ENCODE results near the gene PRKAG2. TPM values are rescaled to one million over a fixed set of nuclear protein-coding genes. Genes with fewer than 3 reads are reported as not detected.

The PRKAG2 gene
- total and polyA plus RNA-seq, 10 donors, result 15.8 to 50.9 (median 32.8) TPM

DNA sequence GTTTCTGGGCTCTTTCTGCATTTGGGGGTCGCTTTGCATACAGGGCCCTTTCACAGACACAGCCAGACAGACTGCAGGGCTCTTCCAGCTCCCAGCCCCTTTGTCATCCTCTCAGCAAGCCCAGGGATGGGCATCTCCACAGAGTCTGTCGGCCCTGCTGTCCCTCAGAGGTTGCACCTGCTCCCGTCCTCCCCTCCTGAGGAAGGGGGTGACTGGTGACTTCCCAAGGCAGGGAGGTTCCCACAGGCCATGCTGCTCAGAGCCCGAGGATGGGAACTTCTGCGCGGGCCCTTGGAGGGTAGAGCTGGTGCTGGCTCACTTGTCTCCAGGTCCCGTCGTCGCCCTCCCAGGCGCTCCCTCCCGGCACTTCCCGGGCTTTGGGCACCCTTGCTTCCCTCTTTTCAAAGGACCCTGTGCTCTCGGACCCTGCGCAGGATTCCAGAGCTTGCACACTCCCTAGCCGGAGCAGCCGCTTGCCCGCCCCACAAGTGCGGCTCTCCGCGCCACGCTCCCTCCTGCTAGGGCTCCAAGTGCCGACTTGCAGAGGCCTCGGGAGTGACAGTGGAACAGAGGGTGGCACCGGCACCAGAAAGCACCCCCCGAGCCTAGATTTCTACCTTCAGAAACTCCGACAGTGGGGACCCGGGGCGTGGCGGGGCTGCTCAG is 152.5 kb downstream of the PRKAG2 start:
- 92 to 97% (median 95%) methylated on average over 26 to 29 of the region's 29 CpGs for WGBS, 5 donors
- Histone ChIP-seq H3K4me1 (peaks cover 4 to 56% (median 27%) of the 10 kb centered on the region in 6 donors), H3K9me3 (no peaks in the 10 kb centered on the region), H3K4me3 (no peak overlapping the region), H3K27me3 (replicated peaks in 1 of 7) (no peaks in the 10 kb centered on the region), H3K36me3 (no peaks in the 10 kb centered on the region), H3K27ac (no peak overlapping the region)
- intact Hi-C loops (cut with DNase I; ENCODE audit: low total_unique reads), result no loop called here
- TF ChIP-seq, protein P1, sequence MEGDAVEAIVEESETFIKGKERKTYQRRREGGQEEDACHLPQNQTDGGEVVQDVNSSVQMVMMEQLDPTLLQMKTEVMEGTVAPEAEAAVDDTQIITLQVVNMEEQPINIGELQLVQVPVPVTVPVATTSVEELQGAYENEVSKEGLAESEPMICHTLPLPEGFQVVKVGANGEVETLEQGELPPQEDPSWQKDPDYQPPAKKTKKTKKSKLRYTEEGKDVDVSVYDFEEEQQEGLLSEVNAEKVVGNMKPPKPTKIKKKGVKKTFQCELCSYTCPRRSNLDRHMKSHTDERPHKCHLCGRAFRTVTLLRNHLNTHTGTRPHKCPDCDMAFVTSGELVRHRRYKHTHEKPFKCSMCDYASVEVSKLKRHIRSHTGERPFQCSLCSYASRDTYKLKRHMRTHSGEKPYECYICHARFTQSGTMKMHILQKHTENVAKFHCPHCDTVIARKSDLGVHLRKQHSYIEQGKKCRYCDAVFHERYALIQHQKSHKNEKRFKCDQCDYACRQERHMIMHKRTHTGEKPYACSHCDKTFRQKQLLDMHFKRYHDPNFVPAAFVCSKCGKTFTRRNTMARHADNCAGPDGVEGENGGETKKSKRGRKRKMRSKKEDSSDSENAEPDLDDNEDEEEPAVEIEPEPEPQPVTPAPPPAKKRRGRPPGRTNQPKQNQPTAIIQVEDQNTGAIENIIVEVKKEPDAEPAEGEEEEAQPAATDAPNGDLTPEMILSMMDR (IDR thresholded peaks at IDR 0.05 in 8 of 11, conservative IDR thresholded peaks at IDR 0.05 in 3 of 11), result no peak
- no peak for TF ChIP-seq POLR2AphosphoS5 (IDR thresholded peaks at IDR 0.05)
- no peak for TF ChIP-seq POLR2A (IDR thresholded peaks at IDR 0.05)
- no peak for DNase-seq

DNA sequence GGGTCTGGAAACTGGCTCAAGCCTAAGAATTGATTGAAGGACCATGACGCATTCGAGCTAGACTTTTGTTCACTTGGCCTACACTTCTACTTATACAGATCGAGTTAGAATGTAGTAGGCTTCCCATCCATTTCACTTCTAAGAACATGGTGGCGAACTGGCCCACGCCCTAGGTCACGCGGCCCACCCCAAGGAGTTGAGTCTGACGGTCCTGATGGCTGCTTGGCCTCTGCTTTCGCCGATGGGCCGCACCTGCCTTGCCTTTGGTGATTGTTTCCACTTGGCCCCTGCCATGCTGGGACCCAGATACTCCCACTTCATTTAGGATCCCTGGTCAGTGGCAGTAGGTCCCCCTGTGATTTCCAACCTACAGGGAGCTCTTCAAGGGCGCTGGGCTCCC is 153.6 kb downstream of the PRKAG2 start:
- peaks cover 0 to under 1% (median 0%) of the 10 kb centered on the region in 6 donors for H3K36me3 ChIP-seq
- H3K27me3 ChIP-seq (replicated peaks in 1 of 7), result no peaks in the 10 kb centered on the region
- H3K27ac ChIP-seq, result no peak overlapping the region
- intact Hi-C loops (cut with DNase I; ENCODE audit: low total_unique reads), result no loop called here
- H3K4me3 ChIP-seq, result no peak overlapping the region
- H3K9me3 ChIP-seq, result no peaks in the 10 kb centered on the region
- TF ChIP-seq POLR2AphosphoS5 (IDR thresholded peaks at IDR 0.05), result no peak
- no peak for TF ChIP-seq POLR2A (IDR thresholded peaks at IDR 0.05)
- TF ChIP-seq, protein P1 (IDR thresholded peaks at IDR 0.05 in 8 of 11, conservative IDR thresholded peaks at IDR 0.05 in 3 of 11), result no peak
- DNase-seq, result no peak
- 91 to 95% (median 93%) methylated on average over 12 of the region's 12 CpGs for WGBS, 5 donors
- H3K4me1 ChIP-seq, result peaks cover 4 to 54% (median 27%) of the 10 kb centered on the region in 6 donors

DNA sequence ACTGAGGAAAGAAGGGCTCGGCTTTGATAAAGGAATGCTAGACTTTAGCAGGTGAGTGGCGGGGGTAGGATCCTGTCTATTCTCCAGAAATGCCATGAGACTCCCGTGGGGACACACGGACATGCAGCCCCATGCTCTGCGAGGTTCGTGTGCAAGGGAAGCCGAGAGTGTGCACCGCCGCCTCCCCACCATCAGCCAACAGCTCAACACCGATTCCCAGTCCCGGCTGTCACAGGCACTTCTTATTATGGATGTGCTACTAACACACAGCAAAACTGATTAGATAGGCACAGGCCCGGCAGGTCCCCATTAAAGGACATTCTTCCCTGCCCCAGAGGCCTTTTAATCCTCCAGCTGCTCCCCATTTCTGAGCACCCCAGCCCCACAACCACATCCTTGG is 154.4 kb downstream of the PRKAG2 start:
- DNase-seq, result no peak
- no peaks in the 10 kb centered on the region for H3K9me3 ChIP-seq
- H3K4me3 ChIP-seq, result no peak overlapping the region
- intact Hi-C loops (cut with DNase I; ENCODE audit: low total_unique reads), result no loop called here
- 87 to 97% (median 91%) methylated on average over 12 of the region's 12 CpGs for WGBS, 5 donors
- peaks cover 0 to 5% (median 0%) of the 10 kb centered on the region in 6 donors for H3K36me3 ChIP-seq
- H3K27ac ChIP-seq, result no peak overlapping the region
- no peaks in the 10 kb centered on the region for H3K27me3 ChIP-seq (replicated peaks in 1 of 7)
- peaks cover 3 to 46% (median 21%) of the 10 kb centered on the region in 6 donors for H3K4me1 ChIP-seq
- no peak for TF ChIP-seq POLR2AphosphoS5 (IDR thresholded peaks at IDR 0.05)
- TF ChIP-seq POLR2A (IDR thresholded peaks at IDR 0.05), result no peak
- TF ChIP-seq, protein P1 (IDR thresholded peaks at IDR 0.05 in 8 of 11, conservative IDR thresholded peaks at IDR 0.05 in 3 of 11), result no peak

DNA sequence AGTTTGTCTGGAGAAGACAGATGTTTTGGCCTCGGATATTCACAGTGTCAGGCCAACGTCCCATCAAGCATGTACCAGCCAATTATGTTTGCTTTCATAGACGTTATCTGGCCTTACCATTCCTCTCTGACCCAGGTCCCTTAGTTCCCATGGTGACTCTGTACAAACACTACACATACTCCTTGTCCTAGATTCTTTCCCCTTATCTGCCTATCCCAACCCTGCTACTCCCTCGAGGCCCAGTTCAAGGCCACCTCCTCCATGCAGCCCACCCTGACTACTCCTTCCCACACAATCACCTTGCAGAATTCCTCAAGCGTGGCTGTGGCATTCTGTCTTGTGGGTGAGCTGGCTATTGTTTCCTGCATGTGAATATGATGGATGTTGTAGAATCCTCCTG is 155.2 kb downstream of the PRKAG2 start:
- 60 to 83% (median 65%) methylated on average over 5 of the region's 5 CpGs for whole genome bisulfite sequencing, 5 donors
- Histone ChIP-seq H3K27ac (peak overlapping the region in 3 of 8 donors; percentile 21 to 49 (median 33)), H3K27me3 (replicated peaks in 1 of 7) (no peaks in the 10 kb centered on the region), H3K4me3 (no peak overlapping the region), H3K4me1 (peaks cover 0 to 38% (median 18%) of the 10 kb centered on the region in 6 donors), H3K9me3 (no peaks in the 10 kb centered on the region), H3K36me3 (peaks cover 0 to 5% (median 0%) of the 10 kb centered on the region in 6 donors)
- intact Hi-C loops (cut with DNase I; ENCODE audit: low total_unique reads), result no loop called here
- DNase-seq, result no peak
- TF ChIP-seq POLR2A (IDR thresholded peaks at IDR 0.05) (no peak), POLR2AphosphoS5 (IDR thresholded peaks at IDR 0.05) (no peak)
- TF ChIP-seq, protein P1 (IDR thresholded peaks at IDR 0.05 in 8 of 11, conservative IDR thresholded peaks at IDR 0.05 in 3 of 11), result no peak
